Endothelial cell of umbilical vein (primary cell): ENCODE measurements around the gene RAB4A. TPM values are rescaled to one million over a fixed set of nuclear protein-coding genes. Genes with fewer than 3 reads are reported as not detected.

Source experiments
- BruUV-seq: library from RNA; stranded (reverse); fragments of 400-500 nt; replicated peaks from 2 replicates; lab custom pipeline; 2021; lab: Mats Ljungman, UMichigan
- CTCF ChIA-PET: fragments of 300-600, 350-600 bp; sonication (Branson Sonifier 250); formaldehyde crosslinking; loops from one replicate; lab custom pipeline; 2021; ENCODE audit warnings: antibody characterized with exemption, inconsistent platforms; lab: Charles Lee
- POLR2A ChIA-PET: fragments of 300-600, 350-600 bp; sonication (Branson Sonifier 250); formaldehyde crosslinking; loops from one replicate; lab custom pipeline; 2021; ENCODE audit warnings: antibody characterized with exemption, inconsistent platforms; lab: Charles Lee
- DNase-seq: peaks from one replicate; pipeline ENCODE4 v3.0.0-alpha.2; 2011; ENCODE audit warnings: low read depth, low spot score
- FAIRE-seq: peaks from 2 replicates; lab custom pipeline; 2011; peaks lifted over from hg19 to GRCh38; lab: Jason Lieb, UNC
- H2AFZ ChIP-seq: 2 replicates; pipeline ENCODE4 v1.6.0; 2012; ENCODE audit warnings: low read depth, low read length, control low read depth, inconsistent platforms
- H3K27ac ChIP-seq: 2 replicates; pipeline ENCODE4 v1.5.1; 2011; ENCODE audit warnings: low read depth, mild to moderate bottlenecking, control low read depth, low read length, moderate library complexity; ENCODE audit not compliant: insufficient read depth
- H3K27me3 ChIP-seq, 2 experiments: 2 replicates each; pipeline versions ENCODE4 v1.6.0 to v1.6.1; 2011; ENCODE audit warnings: low read length in 2 of 2, mixed read lengths in 1 of 2; ENCODE audit not compliant: control insufficient read depth in 2 of 2, insufficient read depth in 2 of 2
- H3K36me3 ChIP-seq, 2 experiments: 2 replicates in 1 of 2; 3 replicates in 1 of 2; pipeline ENCODE4 v1.5.1; 2011; ENCODE audit warnings: low read length in 2 of 2, mild to moderate bottlenecking in 1 of 2, moderate library complexity in 1 of 2; ENCODE audit not compliant: control insufficient read depth in 2 of 2, insufficient read depth in 2 of 2; ENCODE audit errors: extremely low read depth in 1 of 2
- H3K4me1 ChIP-seq: 3 replicates; pipeline ENCODE4 v1.5.1; 2011; ENCODE audit warnings: mild to moderate bottlenecking, low read length; ENCODE audit not compliant: control insufficient read depth, insufficient read depth; ENCODE audit errors: extremely low read depth
- H3K4me2 ChIP-seq: 2 replicates; pipeline ENCODE4 v1.6.1; 2011; ENCODE audit warnings: low read length, control low read depth, mixed read lengths; ENCODE audit not compliant: insufficient read depth
- H3K4me3 ChIP-seq, 3 experiments: fragments of 200-600 bp in 1 of 3; sonication (generic), shearing (Covaris generic) in 1 of 3; replicated peaks in 1 of 3; 2 replicates each; pipeline ENCODE4 v1.5.1; 2011 to 2016; ENCODE audit warnings: control low read depth in 3 of 3, low read length in 3 of 3, mild to moderate bottlenecking in 2 of 3, inconsistent platforms in 1 of 3, low read depth in 1 of 3, moderate library complexity in 1 of 3; ENCODE audit not compliant: insufficient read depth in 1 of 3
- H3K79me2 ChIP-seq: 2 replicates; pipeline ENCODE4 v1.6.0; 2012; ENCODE audit warnings: low read length, inconsistent platforms; ENCODE audit not compliant: control insufficient read depth, insufficient read depth
- H3K9ac ChIP-seq: replicated peaks from 2 replicates; pipeline ENCODE3; 2011; ENCODE audit warnings: low read length, control low read depth; ENCODE audit not compliant: insufficient read depth; ENCODE audit errors: extremely low read depth
- H3K9me1 ChIP-seq: replicated peaks from 3 replicates; pipeline ENCODE4 v1.6.0; 2011; ENCODE audit warnings: mild to moderate bottlenecking, low read length; ENCODE audit not compliant: control insufficient read depth, insufficient read depth; ENCODE audit errors: extremely low read depth
- H3K9me3 ChIP-seq: replicated peaks from 2 replicates; pipeline ENCODE4 v1.5.1; 2012; ENCODE audit warnings: low read length, inconsistent platforms; ENCODE audit not compliant: control insufficient read depth, insufficient read depth
- H4K20me1 ChIP-seq: replicated peaks from 2 replicates; pipeline ENCODE3; 2011; ENCODE audit warnings: mild to moderate bottlenecking, low read length; ENCODE audit not compliant: control insufficient read depth, insufficient read depth; ENCODE audit errors: extremely low read depth
- CTCF ChIP-seq, 2 donors: IDR thresholded peaks; 1 replicate in 1 of 2; 2 replicates in 1 of 2; pipeline ENCODE4 v1.5.1; 2011; ENCODE audit warnings: low read length in 2 of 2, mild to moderate bottlenecking in 2 of 2, moderate library complexity in 2 of 2, control low read depth in 1 of 2, inconsistent platforms in 1 of 2, low read depth in 1 of 2; ENCODE audit not compliant: insufficient read depth in 1 of 2; ENCODE audit errors: extremely low read depth in 1 of 2
- EZH2 ChIP-seq: IDR thresholded peaks from 2 replicates; pipeline ENCODE4 v1.6.1; 2012; ENCODE audit warnings: borderline replicate concordance, low read depth, mild to moderate bottlenecking, moderate library complexity, low read length, inconsistent platforms; ENCODE audit not compliant: severe bottlenecking
- FOS ChIP-seq: IDR thresholded peaks from 2 replicates; pipeline ENCODE4 v1.6.1; 2011; ENCODE audit warnings: mild to moderate bottlenecking, low read length, moderate library complexity, borderline replicate concordance; ENCODE audit not compliant: insufficient read depth
- GATA2 ChIP-seq: IDR thresholded peaks from 2 replicates; pipeline ENCODE4 v1.7.0; 2011; ENCODE audit warnings: low read depth, mild to moderate bottlenecking, moderate library complexity, mixed read lengths, low read length; ENCODE audit not compliant: insufficient read length, insufficient read depth
- JUN ChIP-seq: IDR thresholded peaks from 2 replicates; pipeline ENCODE4 v1.6.1; 2011; ENCODE audit warnings: borderline replicate concordance, low read depth; ENCODE audit not compliant: insufficient read length, insufficient read depth
- MYC ChIP-seq: IDR thresholded peaks from one replicate; pipeline ENCODE4 v1.6.1; 2011; ENCODE audit warnings: mild to moderate bottlenecking, low read depth, low read length
- POLR2A ChIP-seq: IDR thresholded peaks from 2 replicates; pipeline ENCODE4 v1.6.1; 2012; ENCODE audit warnings: low read depth, mild to moderate bottlenecking, control low read depth, low read length
- POLR2AphosphoS5 ChIP-seq: IDR thresholded peaks from 2 replicates; pipeline ENCODE4 v1.6.1; 2012; ENCODE audit warnings: low read depth, mild to moderate bottlenecking, control low read depth, low read length, moderate library complexity; ENCODE audit not compliant: insufficient read depth
- dilution Hi-C: fragments of 300-500 bp; cut with MboI; formaldehyde crosslinking; loops from one replicate; pipeline ENCODE4 v1.15.0; 2019; ENCODE audit warnings: low sequenced_read_pairs; ENCODE audit not compliant: extremely low pct_ligation_motif_present
- intact Hi-C: fragments of 100-400 bp; cut with micrococcal nuclease; formaldehyde crosslinking; loops from one replicate; pipeline ENCODE4 v1.10.0; 2022
- polyA plus RNA-seq, 4 experiments: library from polyadenylated mRNA; depleted of rRNA in 3 of 4; stranded (reverse) in 3 of 4; unstranded in 1 of 4; fragments of >200 nt; gene quantifications; 2 replicates each; pipeline versions ENCODE4 v1.2.1 to v1.2.3, GENCODE V29; 2011 to 2012; ENCODE audit warnings: missing spikeins in 1 of 4
- total RNA-seq: library from RNA; stranded (reverse); gene quantifications from 2 replicates; pipeline ENCODE4 v1.2.3, GENCODE V29; 2021
- TF ChIP-seq, protein P1 (sequence below): IDR thresholded peaks from 2 replicates; pipeline ENCODE4 v1.6.1; 2011; ENCODE audit not compliant: insufficient read depth, insufficient read length

The RAB4A gene
- total and polyA plus RNA-seq, 2 donors (not counting 3 experiments of a cell fraction or from before 2014, with no cell fraction given), result 14.8 to 52.9 TPM

DNA sequence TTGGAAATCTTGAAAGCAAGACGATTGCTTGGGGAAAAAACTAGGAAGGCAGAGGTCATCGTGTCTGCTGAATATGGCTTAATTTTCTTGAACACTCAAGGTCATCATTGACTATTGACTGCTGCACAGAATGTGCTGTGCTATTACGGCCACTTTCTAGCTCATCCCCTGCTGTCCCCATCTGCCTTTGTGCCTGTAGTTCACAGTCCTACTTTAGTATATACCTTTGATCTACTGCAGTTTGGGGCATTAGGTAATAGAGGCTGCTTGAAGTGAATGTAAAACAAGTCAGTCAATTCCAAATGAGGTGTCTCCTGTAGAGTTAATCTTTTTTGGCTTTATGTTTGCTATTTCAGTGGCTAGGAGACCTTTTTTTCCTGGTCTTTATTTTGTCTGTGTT, 8.3 kb downstream of the RAB4A start:
- Histone ChIP-seq H3K36me3 (no peaks in the 10 kb centered on the region), H3K9me1 (no peaks in the 10 kb centered on the region), H3K4me2 (no peak overlapping the region), H3K4me1 (peaks cover 16% of the 10 kb centered on the region), H3K27me3 (no peaks in the 10 kb centered on the region), H3K9ac (no peak overlapping the region), H2AFZ (no peak overlapping the region), H3K27ac (no peak overlapping the region), H3K79me2 (peaks cover 84% of the 10 kb centered on the region), H4K20me1 (peaks cover 7% of the 10 kb centered on the region), H3K4me3 (no peak overlapping the region), H3K9me3 (no peaks in the 10 kb centered on the region)
- POLR2A ChIA-PET, result no interaction called here
- no peak for FAIRE-seq
- no peak for DNase-seq
- intact Hi-C loops, result no loop called here
- no TSS peak for BruUV-seq
- no peak for TF ChIP-seq JUN
- no peak for TF ChIP-seq FOS
- no peak for TF ChIP-seq GATA2
- no peak for TF ChIP-seq POLR2AphosphoS5
- no peak for TF ChIP-seq CTCF (IDR thresholded peaks at IDR 0.05; ENCODE audit: extremely low read depth in 1 of 2, insufficient read depth in 1 of 2, low read depth in 1 of 2, low read length in 2 of 2)
- no peak for TF ChIP-seq POLR2A
- no peak for TF ChIP-seq MYC
- TF ChIP-seq EZH2, result no peak
- TF ChIP-seq, protein P1, sequence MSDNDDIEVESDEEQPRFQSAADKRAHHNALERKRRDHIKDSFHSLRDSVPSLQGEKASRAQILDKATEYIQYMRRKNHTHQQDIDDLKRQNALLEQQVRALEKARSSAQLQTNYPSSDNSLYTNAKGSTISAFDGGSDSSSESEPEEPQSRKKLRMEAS, result no peak
- dilution Hi-C loops, result no loop called here
- CTCF ChIA-PET, result interaction anchor here (1.5 kb wide), 1 partner anchor 203 kb away, joined by 4 read pairs; no protein-coding TSS in a partner anchor
